HepG2 (cell line): ENCODE measurements around the gene SMIM36. TPM values are rescaled to one million over a fixed set of nuclear protein-coding genes. Genes with fewer than 3 reads are reported as not detected.
A peak's percentile ranks its signal among the peaks of the same experiment; 100 is the strongest.

Source experiments
- AGO2 ChIP-seq: fragments of 200-400 bp; formaldehyde crosslinking; optimal IDR thresholded peaks from 2 replicates; pipeline ENCODE3; 2017; ENCODE audit warnings: mild to moderate bottlenecking, low read depth, low read length, moderate library complexity
- ARHGAP35 ChIP-seq: sonication (generic); formaldehyde crosslinking; IDR thresholded peaks from 2 replicates; pipeline ENCODE4 v1.9.0; 2022; ENCODE audit warnings: mild to moderate bottlenecking, inconsistent platforms, moderate library complexity, missing genetic modification reagents, borderline replicate concordance
- ARNTL ChIP-seq: sonication (generic); formaldehyde crosslinking; IDR thresholded peaks from 2 replicates; pipeline ENCODE4 v1.4.0; 2020; ENCODE audit warnings: mild to moderate bottlenecking, missing genetic modification reagents
- KAT2B ChIP-seq: fragments of 150-350 bp; IDR thresholded peaks from 2 replicates; pipeline ENCODE4 v1.6.1; 2014; ENCODE audit warnings: low read depth, low read length, borderline replicate concordance
- MAX ChIP-seq: IDR thresholded peaks from 2 replicates; pipeline ENCODE4 v1.6.1; 2012; ENCODE audit warnings: inconsistent platforms
- PLSCR1 ChIP-seq: sonication (generic); formaldehyde crosslinking; IDR thresholded peaks from 2 replicates; pipeline ENCODE4 v1.5.0; 2020; ENCODE audit warnings: missing genetic modification reagents, mild to moderate bottlenecking, borderline replicate concordance
- THAP8 ChIP-seq: sonication (generic); formaldehyde crosslinking; IDR thresholded peaks from 2 replicates; pipeline ENCODE4 v1.5.1; 2020; ENCODE audit warnings: missing genetic modification reagents, mild to moderate bottlenecking, borderline replicate concordance
- TIGD3 ChIP-seq: sonication (generic); formaldehyde crosslinking; IDR thresholded peaks from 2 replicates; pipeline ENCODE4 v1.5.1; 2020; ENCODE audit warnings: mild to moderate bottlenecking, missing genetic modification reagents, borderline replicate concordance
- TMF1 ChIP-seq: sonication (generic); formaldehyde crosslinking; IDR thresholded peaks from 2 replicates; pipeline ENCODE4 v1.8.1; 2022; ENCODE audit warnings: low read depth, missing genetic modification reagents
- ZFAT ChIP-seq: sonication (generic); formaldehyde crosslinking; conservative IDR thresholded peaks from 2 replicates; pipeline ENCODE4 v1.8.1; 2023; ENCODE audit warnings: missing genetic modification reagents, inconsistent platforms
- ZFP82 ChIP-seq: sonication (generic); formaldehyde crosslinking; IDR thresholded peaks from 2 replicates; pipeline ENCODE4 v1.5.1; 2020; ENCODE audit warnings: mild to moderate bottlenecking, missing genetic modification reagents, borderline replicate concordance
- ZMYM4 ChIP-seq: sonication (generic); formaldehyde crosslinking; IDR thresholded peaks from 2 replicates; pipeline ENCODE4 v1.8.1; 2023; ENCODE audit warnings: mild to moderate bottlenecking, missing genetic modification reagents
- ZNF274 ChIP-seq: sonication (generic); formaldehyde crosslinking; IDR thresholded peaks from 2 replicates; pipeline ENCODE4 v1.5.1; 2020; ENCODE audit warnings: mild to moderate bottlenecking, missing genetic modification reagents
- ZNF724P ChIP-seq: sonication (generic); formaldehyde crosslinking; IDR thresholded peaks from 2 replicates; pipeline ENCODE4 v1.8.0; 2022; ENCODE audit warnings: missing genetic modification reagents, borderline replicate concordance
- ZNF792 ChIP-seq: IDR thresholded peaks from 2 replicates; pipeline ENCODE4 v1.6.1; 2016
- ZNF841 ChIP-seq: sonication (generic); formaldehyde crosslinking; IDR thresholded peaks from 2 replicates; pipeline ENCODE4 v1.8.1; 2023; ENCODE audit warnings: missing genetic modification reagents, borderline replicate concordance
- ZNF850 ChIP-seq: sonication (generic); formaldehyde crosslinking; conservative IDR thresholded peaks from 2 replicates; pipeline ENCODE4 v1.9.0; 2021; ENCODE audit warnings: mild to moderate bottlenecking, missing genetic modification reagents
- ZSCAN22 ChIP-seq: sonication (generic); formaldehyde crosslinking; IDR thresholded peaks from 2 replicates; pipeline ENCODE4 v1.4.0; 2020; ENCODE audit warnings: mild to moderate bottlenecking, missing genetic modification reagents
- polyA plus RNA-seq, 8 experiments: library from polyadenylated mRNA; depleted of rRNA in 3 of 8; stranded (reverse) in 7 of 8; unstranded in 1 of 8; fragments of >200 nt; fragmentation: Illumina TruSeq in 4 of 8; extraction: Trizol in 4 of 8; gene quantifications; 2 replicates each; pipeline versions ENCODE4 v1.2.1 to v1.2.3, GENCODE V29; 2011 to 2016; ENCODE audit warnings: low read depth in 4 of 8, missing spikeins in 1 of 8, mixed read lengths in 1 of 8; ENCODE audit not compliant: insufficient read depth in 1 of 8
- total RNA-seq, 5 experiments: library from RNA; depleted of rRNA; stranded (reverse); fragments of >200 nt; fragmentation: Illumina TruSeq; extraction: Trizol; gene quantifications; 2 replicates each; pipeline ENCODE4 v1.2.3, GENCODE V29; 2016; ENCODE audit warnings: low read depth in 1 of 5
- TF ChIP-seq, protein P1 (sequence below): IDR thresholded peaks from 2 replicates; pipeline ENCODE4 v1.6.1; 2016; ENCODE audit warnings: mild to moderate bottlenecking
- TF ChIP-seq, protein P2 (sequence below): sonication (generic); formaldehyde crosslinking; IDR thresholded peaks from 2 replicates; pipeline ENCODE4 v1.4.0; 2020; ENCODE audit warnings: missing genetic modification reagents, borderline replicate concordance
- TF ChIP-seq, protein P3 (sequence below): sonication (generic); formaldehyde crosslinking; IDR thresholded peaks from 2 replicates; pipeline ENCODE4 v1.4.0; 2020; ENCODE audit warnings: mild to moderate bottlenecking, missing genetic modification reagents

SMIM36 gene
- total and polyA plus RNA-seq, 2 of the 13 experiments (the other 11 are each of a cell fraction or from before 2014, with no cell fraction given), result not detected

DNA sequence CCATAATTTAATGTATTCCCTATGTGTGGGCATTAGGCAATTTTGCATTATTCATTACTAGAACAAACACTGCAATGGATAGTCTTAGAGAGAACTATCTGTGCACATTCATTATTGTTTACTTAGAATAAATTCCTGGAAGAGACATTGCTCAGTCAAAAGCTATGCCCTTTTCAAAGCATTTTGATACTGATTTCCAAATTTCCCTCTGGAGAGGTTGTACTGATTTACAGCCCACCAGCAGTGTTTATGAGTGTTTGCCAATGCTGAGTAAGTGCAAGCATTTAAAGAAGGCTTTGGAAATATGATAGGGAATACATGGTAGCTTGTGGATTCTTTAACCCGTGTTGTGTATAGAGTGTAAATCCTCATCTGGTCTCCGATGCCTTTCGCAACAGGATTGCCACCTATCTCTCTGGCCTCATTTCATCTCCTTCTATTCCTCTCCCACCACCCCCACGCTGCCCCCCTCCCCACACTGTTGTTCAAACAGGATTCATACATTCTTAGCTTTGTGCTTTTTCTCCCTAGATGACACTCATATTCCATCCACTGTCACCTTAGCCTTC is 56.3 kb downstream of the SMIM36 start (continued):
- TF ChIP-seq ZNF724P (CRISPR knock-in tag) (no peak), ZSCAN22 (CRISPR knock-in tag) (no peak), ARNTL (CRISPR knock-in tag) (no peak), ZMYM4 (CRISPR knock-in tag) (no peak), PLSCR1 (CRISPR knock-in tag) (no peak), AGO2 (no peak), TIGD3 (CRISPR knock-in tag) (no peak), TMF1 (CRISPR knock-in tag) (no peak), ARHGAP35 (CRISPR knock-in tag) (no peak), ZNF850 (CRISPR knock-in tag) (no peak), ZNF274 (no peak), MAX (no peak), ZNF792 (CRISPR knock-in tag) (peak; percentile 47), ZNF841 (CRISPR knock-in tag) (no peak), KAT2B (no peak), THAP8 (CRISPR knock-in tag) (no peak), ZFP82 (CRISPR knock-in tag) (no peak), ZFAT (CRISPR knock-in tag) (no peak)
- TF ChIP-seq, protein P1, sequence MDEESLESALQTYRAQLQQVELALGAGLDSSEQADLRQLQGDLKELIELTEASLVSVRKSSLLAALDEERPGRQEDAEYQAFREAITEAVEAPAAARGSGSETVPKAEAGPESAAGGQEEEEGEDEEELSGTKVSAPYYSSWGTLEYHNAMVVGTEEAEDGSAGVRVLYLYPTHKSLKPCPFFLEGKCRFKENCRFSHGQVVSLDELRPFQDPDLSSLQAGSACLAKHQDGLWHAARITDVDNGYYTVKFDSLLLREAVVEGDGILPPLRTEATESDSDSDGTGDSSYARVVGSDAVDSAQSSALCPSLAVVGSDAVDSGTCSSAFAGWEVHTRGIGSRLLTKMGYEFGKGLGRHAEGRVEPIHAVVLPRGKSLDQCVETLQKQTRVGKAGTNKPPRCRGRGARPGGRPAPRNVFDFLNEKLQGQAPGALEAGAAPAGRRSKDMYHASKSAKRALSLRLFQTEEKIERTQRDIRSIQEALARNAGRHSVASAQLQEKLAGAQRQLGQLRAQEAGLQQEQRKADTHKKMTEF (CRISPR knock-in tag), result peak; percentile 80
- TF ChIP-seq, protein P2, sequence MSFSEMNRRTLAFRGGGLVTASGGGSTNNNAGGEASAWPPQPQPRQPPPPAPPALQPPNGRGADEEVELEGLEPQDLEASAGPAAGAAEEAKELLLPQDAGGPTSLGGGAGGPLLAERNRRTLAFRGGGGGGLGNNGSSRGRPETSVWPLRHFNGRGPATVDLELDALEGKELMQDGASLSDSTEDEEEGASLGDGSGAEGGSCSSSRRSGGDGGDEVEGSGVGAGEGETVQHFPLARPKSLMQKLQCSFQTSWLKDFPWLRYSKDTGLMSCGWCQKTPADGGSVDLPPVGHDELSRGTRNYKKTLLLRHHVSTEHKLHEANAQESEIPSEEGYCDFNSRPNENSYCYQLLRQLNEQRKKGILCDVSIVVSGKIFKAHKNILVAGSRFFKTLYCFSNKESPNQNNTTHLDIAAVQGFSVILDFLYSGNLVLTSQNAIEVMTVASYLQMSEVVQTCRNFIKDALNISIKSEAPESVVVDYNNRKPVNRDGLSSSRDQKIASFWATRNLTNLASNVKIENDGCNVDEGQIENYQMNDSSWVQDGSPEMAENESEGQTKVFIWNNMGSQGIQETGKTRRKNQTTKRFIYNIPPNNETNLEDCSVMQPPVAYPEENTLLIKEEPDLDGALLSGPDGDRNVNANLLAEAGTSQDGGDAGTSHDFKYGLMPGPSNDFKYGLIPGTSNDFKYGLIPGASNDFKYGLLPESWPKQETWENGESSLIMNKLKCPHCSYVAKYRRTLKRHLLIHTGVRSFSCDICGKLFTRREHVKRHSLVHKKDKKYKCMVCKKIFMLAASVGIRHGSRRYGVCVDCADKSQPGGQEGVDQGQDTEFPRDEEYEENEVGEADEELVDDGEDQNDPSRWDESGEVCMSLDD (CRISPR knock-in tag), result no peak
- TF ChIP-seq, protein P3, sequence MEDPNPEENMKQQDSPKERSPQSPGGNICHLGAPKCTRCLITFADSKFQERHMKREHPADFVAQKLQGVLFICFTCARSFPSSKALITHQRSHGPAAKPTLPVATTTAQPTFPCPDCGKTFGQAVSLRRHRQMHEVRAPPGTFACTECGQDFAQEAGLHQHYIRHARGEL (CRISPR knock-in tag), result no peak
